Ovary (tissue), 3 donors: ENCODE data around the gene SERP2.

Source experiments
- EP300 ChIP-seq: sonication (generic); formaldehyde crosslinking; IDR thresholded peaks from one replicate; pipeline ENCODE4 v1.6.1; 2017; ENCODE audit warnings: antibody characterized with exemption
- POLR2A ChIP-seq: fragments of 450-650 bp; IDR thresholded peaks from one replicate; pipeline ENCODE4 v1.6.1; 2017; ENCODE audit warnings: antibody characterized with exemption, mild to moderate bottlenecking, moderate library complexity
- TF ChIP-seq, protein P1 (sequence below), 3 donors: fragments of 450-650 bp in 2 of 3; fragments of 200-600 bp in 1 of 3; IDR thresholded peaks; one replicate each; pipeline versions ENCODE4 v1.5.1 to v1.8.0; 2016 to 2022; ENCODE audit warnings: antibody characterized with exemption in 3 of 3, mild to moderate bottlenecking in 1 of 3
- donor health status: DM: no; HTN: no; CAD: no.

- TF ChIP-seq, protein P1, sequence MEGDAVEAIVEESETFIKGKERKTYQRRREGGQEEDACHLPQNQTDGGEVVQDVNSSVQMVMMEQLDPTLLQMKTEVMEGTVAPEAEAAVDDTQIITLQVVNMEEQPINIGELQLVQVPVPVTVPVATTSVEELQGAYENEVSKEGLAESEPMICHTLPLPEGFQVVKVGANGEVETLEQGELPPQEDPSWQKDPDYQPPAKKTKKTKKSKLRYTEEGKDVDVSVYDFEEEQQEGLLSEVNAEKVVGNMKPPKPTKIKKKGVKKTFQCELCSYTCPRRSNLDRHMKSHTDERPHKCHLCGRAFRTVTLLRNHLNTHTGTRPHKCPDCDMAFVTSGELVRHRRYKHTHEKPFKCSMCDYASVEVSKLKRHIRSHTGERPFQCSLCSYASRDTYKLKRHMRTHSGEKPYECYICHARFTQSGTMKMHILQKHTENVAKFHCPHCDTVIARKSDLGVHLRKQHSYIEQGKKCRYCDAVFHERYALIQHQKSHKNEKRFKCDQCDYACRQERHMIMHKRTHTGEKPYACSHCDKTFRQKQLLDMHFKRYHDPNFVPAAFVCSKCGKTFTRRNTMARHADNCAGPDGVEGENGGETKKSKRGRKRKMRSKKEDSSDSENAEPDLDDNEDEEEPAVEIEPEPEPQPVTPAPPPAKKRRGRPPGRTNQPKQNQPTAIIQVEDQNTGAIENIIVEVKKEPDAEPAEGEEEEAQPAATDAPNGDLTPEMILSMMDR (IDR thresholded peaks at IDR 0.05): no peak
- no peak for TF ChIP-seq POLR2A
- TF ChIP-seq EP300: no peak
These were observed 66.5 kb downstream of the SERP2 start for GRCh38 chr13:44440046-44440608.
